Stimulated activated CD4-positive, alpha-beta T cell treated with anti-CD3 and anti-CD28 coated beads, Interleukin-15, amount 100 ng/mL, for 24 hours (primary cell): ENCODE measurements around the gene TMEM121B.

Source experiments
- DNase-seq: peaks from one replicate; pipeline ENCODE4 v3.0.0-alpha.2; 2020

The TMEM121B gene

GRCh38 chr22:17087498-17088131 is 33.5 kb downstream of the TMEM121B start:
- DNase-seq, result peak; percentile 71

GRCh38 chr22:17086788-17087497 is 34.2 kb downstream of the TMEM121B start:
- peak; percentile 21 for DNase-seq

- peak; percentile 26 for DNase-seq
Observed at GRCh38 chr22:17086296-17086695, 34.9 kb downstream of the TMEM121B start.

- DNase-seq, result peak; percentile 52
Observed at GRCh38 chr22:17085277-17086181, 35.6 kb downstream of the TMEM121B start.

GRCh38 chr22:17084554-17085276 is 36.4 kb downstream of the TMEM121B start, which contains the start of gene IL17RA:
IL17RA (plus strand) TSS chr22:17085000; CDS start chr22:17085092, 92 bp downstream.
- DNase-seq, result peak; percentile 95

- no peak for DNase-seq
Observed at GRCh38 chr22:17083811-17084441, 37.2 kb downstream of the TMEM121B start.

GRCh38 chr22:17083255-17083654 is 37.9 kb downstream of the TMEM121B start:
- DNase-seq, result no peak

- no peak for DNase-seq
Observed at GRCh38 chr22:17079572-17079971, 41.6 kb downstream of the TMEM121B start.

GRCh38 chr22:17077255-17077654 is 43.9 kb downstream of the TMEM121B start:
- no peak for DNase-seq

GRCh38 chr22:17074648-17075002 is 46.5 kb downstream of the TMEM121B start:
- no peak for DNase-seq

- no peak for DNase-seq
Observed at GRCh38 chr22:17072877-17073276, 48.3 kb downstream of the TMEM121B start.
